Measurements from ENCODE around the gene XRN1.

XRN1 gene

GRCh38 chr3:142279965-142280590, 167.8 kb downstream of the XRN1 start:
- TF ChIP-seq CTCF (IDR thresholded peaks at IDR 0.05; ENCODE audit: control insufficient read depth, extremely low read depth, insufficient read depth), result peak; percentile 82
- peak; percentile 54 for DNase-seq (ENCODE audit: low read depth)
- no peak overlapping the region for H3K4me3 ChIP-seq (ENCODE audit: low read depth, low read length)

- H3K4me3 ChIP-seq (ENCODE audit: low read depth, low read length), result no peak overlapping the region
Observed at GRCh38 chr3:142278451-142278850, 169.4 kb downstream of the XRN1 start.

GRCh38 chr3:142276781-142277180, 171.1 kb downstream of the XRN1 start:
- TF ChIP-seq CTCF (IDR thresholded peaks at IDR 0.05; ENCODE audit: control insufficient read depth, extremely low read depth, insufficient read depth), result no peak
- DNase-seq (ENCODE audit: low read depth), result no peak
- no peak overlapping the region for H3K4me3 ChIP-seq (ENCODE audit: low read depth, low read length)

More at GRCh38 chr3:142278451-142278850, 169.4 kb downstream of the XRN1 start:
- DNase-seq (ENCODE audit: low read depth), result no peak
- no peak for TF ChIP-seq CTCF (IDR thresholded peaks at IDR 0.05; ENCODE audit: control insufficient read depth, extremely low read depth, insufficient read depth)

GRCh38 chr3:142275856-142276255, 172.0 kb downstream of the XRN1 start:
- no peak overlapping the region for H3K4me3 ChIP-seq (ENCODE audit: low read depth, low read length)
- no peak for DNase-seq (ENCODE audit: low read depth)
- TF ChIP-seq CTCF (IDR thresholded peaks at IDR 0.05; ENCODE audit: control insufficient read depth, extremely low read depth, insufficient read depth), result no peak

GRCh38 chr3:142274908-142275307, 172.9 kb downstream of the XRN1 start:
- no peak overlapping the region for H3K4me3 ChIP-seq (ENCODE audit: low read depth, low read length)
- TF ChIP-seq CTCF (IDR thresholded peaks at IDR 0.05; ENCODE audit: control insufficient read depth, extremely low read depth, insufficient read depth), result no peak
- DNase-seq (ENCODE audit: low read depth), result no peak

GRCh38 chr3:142273501-142273900, 174.3 kb downstream of the XRN1 start:
- no peak for TF ChIP-seq CTCF (IDR thresholded peaks at IDR 0.05; ENCODE audit: control insufficient read depth, extremely low read depth, insufficient read depth)
- no peak for DNase-seq (ENCODE audit: low read depth)
- H3K4me3 ChIP-seq (ENCODE audit: low read depth, low read length), result no peak overlapping the region
